DMS153 treated with DMSO at 0.1 percent for 48 hours (cell line): ENCODE results near the gene PIP4K2A.

ENCODE experiments used
- DNase-seq: peaks from one replicate; lab custom pipeline; 2025; ENCODE audit not compliant: unreplicated experiment; lab: John Stamatoyannopoulos, UW

PIP4K2A gene

DNA sequence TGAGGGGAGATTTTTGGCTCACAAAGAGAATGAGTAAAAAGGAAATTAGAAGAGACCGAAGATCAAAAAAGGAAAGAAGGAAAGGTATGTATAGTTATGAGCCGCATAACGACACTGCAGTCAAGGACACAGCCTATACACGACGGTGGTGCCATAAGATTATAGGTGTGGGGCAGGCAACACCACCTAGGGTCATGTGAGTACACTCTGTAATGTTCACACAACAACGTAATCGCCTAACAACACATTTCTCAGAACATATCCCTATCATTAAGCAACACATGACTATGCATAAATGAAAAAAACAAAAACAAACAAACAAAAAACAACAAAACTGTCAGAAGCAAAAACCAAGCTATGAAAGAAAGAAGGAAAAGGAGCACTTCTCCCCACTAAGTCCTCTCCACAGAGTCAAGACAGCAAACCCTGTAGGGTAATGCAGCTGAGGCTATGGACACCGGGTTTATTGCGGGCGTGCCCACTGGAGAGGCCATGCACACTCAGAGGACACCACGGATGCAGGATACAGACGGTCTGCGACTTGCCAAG, 45.1 kb downstream of the PIP4K2A start:
- DNase-seq = no peak

- no peak for DNase-seq
Measured at GRCh38 chr10:22667093-22667480, 47.3 kb downstream of the PIP4K2A start.

DNA sequence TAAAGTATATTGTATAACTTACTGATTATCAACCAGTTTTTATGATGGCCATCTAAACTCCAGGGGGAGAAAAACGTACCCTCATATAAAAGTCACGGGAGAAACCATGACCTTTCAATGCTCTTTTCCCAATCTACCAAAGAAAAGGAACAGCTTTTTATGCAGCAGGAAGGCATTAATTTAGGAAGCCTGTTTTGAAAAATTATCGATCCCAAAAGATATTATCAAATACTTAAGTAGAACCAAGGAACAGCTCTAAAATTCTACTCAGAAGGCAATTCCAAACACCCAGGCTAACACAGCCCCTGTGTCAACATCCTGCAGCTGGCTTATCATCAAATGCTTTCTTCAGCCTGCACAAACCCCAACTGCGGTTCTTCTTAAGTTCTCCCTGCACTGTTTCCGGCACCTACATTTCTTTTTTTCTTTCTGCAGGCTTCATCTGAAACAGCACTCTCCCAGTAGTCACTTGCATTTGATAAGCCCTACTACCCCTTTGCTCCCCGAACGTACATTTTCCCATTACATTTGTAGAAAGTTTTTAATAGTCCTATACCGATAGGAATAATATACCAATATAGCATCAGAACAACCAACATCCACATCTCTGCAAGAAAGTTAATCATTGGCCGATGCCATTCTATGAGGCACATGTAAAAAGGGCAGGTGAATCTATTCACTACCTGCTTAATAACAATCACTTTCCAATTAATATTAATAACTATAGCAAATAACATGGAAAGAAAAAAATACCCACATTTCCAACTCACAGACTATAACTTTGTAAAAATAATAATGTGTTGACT, 47.9 kb downstream of the PIP4K2A start:
- no peak for DNase-seq

DNA sequence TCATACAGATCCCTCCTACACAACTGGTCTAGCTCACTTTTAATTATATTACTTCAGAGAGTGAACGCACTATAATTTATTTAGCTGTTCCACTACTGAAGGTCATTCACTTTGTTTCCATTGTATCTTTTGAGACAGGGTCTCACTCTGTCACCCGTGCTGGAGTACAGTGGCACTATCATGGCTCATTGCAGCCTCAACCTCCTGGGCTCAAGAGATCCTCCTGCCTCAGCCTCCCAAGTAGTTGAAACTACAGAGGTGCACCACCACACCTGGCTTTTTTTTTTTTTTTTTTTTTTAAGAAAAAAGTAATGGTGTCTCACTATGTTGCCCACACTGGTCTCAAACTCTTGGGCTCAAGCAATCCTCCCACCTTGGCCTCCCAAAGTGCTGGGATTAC, 49.0 kb downstream of the PIP4K2A start:
- DNase-seq = no peak

DNA sequence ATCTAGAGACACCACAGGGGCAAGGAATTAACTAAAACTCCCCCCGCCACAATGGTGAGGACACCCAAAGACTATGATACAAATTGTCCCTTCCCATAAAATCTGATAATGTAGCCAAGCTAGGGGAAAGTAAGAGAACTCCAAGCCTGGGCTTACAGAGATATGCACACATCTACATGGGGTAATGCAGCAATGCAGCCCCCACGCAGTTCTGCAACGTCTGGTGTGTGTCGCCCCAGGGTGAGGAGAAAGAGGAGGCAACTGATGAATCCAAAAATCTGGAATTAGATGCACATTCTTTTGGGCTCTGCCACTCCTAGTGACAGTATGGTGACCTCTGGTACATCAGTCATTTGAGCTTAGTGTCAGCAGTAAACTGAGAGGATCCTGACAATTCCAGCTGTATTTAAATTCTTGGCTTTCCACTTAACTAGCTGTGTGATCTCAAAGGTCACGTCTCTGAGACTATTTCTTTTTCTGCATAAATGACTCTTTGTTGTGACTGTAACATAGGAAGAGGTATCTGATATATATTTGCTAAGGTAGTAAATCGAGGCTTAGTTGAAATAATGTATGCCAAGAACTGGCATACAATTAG, 51.5 kb downstream of the PIP4K2A start:
- no peak for DNase-seq

DNA sequence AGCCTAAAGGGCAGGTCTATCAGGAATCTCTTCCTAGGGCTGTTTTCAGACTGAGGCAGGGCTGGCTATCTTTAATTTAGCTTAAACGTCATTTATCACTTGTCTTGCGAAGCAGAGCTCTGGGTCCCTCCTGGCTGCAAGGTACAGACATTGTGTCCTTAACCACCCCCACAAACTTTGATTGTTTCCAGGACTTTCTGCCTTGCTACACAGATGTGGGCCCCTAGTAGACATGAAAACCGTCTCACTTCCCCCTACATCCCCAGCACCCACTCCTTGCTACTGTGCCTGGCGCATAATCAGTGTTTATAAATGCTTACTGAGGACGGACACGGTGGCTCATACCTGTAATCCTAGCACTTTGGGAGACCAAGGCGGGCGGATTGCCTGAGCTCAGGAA, 54.5 kb downstream of the PIP4K2A start:
- DNase-seq = no peak

GRCh38 chr10:22658745-22659410, 55.5 kb downstream of the PIP4K2A start:
- DNase-seq = no peak

DNA sequence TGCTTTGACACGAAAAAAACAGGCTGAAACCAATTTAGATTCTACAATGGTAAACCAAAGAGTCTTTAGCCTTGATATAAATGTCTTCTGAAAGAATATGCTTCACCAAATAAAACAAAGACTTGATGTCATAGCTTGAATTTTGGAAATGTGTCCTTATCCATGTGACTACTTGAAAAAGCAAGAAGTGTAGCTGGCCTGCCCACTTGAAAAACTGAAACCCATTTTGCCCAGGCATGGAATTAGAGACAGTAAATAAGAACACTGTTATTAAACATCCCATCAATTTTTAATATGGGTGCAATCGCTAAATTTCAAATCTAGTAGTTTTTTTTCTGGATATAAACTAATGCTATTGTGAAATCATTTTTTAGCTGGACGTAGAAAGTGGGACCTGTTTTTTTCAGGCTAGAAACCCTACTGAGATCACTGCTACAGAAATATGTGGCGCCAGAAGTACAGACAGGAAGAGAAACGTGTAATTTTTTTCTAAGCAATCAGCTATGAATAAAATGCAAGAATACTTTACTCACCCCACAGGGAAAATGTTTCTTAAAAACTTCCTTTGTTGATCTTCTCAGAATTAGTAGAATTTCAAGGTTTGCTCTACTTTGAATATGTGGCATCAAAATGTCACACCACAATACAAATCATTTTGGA, 56.7 kb downstream of the PIP4K2A start:
- no peak for DNase-seq

DNA sequence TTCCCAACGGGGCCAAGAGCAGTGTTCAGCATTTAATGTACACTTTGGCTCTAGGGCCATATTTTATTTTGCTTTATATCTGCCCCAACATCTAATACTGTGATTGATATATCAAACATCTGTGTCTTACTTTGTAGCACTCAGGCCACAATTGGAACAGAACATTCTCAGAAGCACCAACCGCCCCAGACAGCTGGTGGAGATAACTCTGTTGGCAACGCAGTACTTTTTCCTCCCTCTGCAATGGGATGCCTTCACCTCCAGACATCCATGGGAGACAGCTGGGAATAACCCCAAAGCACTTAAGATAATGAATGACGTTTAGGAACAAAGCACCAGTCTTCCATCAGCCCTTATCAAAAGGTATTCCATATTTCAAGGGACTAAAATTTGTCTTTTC, 57.4 kb downstream of the PIP4K2A start:
- no peak for DNase-seq

DNA sequence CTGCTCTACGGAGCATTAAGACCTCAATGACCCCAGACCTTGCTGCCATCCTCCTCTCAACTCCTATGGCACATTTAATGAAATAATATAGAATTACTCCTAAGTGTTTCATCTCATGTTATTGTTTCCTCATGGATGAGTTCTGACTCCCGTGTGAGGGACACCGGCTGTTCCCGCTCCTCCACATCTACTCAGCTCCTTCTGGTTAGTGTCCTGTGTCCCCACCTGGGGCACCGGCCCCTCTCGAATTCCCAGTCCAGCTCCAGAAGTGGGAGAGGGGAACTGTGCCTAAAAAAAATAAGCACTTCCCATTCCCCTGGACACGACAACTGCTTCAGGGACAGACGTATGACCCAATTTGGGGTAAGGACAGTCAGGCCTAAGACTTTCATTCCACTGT, 58.3 kb downstream of the PIP4K2A start:
- DNase-seq = no peak

GRCh38 chr10:22655312-22655981, 58.9 kb downstream of the PIP4K2A start:
- DNase-seq = no peak

GRCh38 chr10:22652988-22653481, 61.3 kb downstream of the PIP4K2A start:
- no peak for DNase-seq

DNA sequence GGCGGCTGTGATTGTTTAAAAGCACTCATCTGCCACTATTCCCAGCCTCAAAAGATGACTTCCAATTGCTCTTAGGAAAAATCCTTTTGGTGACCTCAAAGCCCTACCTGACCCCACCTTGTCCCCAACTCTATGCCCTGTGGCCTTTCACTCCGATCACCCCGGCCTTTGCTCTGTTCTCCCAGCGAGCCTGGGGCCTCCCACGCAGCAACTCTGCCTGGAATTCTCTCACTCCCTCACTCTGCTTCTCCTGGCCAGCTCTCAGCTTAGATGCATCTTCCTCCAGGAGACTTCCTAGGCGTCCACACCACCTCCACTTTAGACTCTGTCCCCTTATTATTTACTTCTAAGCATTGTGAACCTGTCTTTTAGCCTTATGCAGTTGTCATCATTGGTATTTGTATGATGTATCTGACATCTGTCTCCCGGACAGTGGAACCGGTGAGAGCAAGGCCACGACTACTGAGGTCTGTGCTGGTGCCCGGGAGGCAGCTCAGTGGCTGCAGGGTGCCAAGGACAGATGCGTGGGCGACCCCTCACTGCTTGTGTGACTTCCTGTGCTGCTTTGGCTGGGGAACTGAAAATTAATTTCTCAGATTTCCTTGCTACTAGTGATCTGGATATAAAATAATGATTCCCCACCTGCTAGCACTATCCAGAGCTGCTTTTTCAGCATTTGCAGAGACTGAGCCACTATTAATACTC, 63.0 kb downstream of the PIP4K2A start:
- no peak for DNase-seq

DNA sequence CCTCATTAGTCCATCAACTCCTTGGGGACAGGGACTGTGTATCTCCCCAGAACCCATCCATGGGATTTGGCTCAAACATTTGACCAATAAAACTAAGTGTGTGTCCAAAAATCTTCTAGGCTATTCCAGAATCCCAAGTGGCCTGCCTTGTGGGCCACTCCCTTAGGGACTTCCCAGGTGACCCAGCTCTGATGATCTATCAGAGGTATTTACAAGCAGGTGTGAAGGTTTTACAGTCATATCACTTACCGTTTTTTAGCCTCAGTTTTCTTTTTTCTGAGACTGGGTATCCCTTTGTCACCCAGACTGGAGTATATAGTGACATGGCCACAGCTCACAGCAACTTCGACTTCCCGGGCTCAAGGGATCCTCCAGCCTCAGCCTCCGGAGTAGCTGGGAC, 64.4 kb downstream of the PIP4K2A start:
- no peak for DNase-seq

- no peak for DNase-seq
Measured at GRCh38 chr10:22649390-22649841, 65.0 kb downstream of the PIP4K2A start.

DNA sequence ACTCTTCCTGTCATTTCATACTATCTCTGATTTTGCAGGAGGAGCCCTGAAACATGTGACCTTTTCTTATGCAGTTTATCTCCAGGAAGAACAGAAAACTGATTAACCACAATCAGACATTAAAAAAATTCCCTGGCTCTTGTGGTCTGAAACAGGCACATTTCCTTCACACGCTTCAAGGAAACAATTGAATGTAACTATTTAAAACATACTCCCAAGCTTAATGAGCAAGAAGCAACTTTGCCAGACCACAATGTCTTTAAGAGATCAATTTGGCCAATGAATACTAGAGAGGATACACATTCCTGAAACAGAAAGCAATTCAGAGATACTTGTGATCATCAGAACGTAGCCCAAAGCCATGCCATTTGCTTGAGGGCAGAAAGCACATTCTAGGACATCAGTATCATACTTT, 65.8 kb downstream of the PIP4K2A start:
- no peak for DNase-seq

DNA sequence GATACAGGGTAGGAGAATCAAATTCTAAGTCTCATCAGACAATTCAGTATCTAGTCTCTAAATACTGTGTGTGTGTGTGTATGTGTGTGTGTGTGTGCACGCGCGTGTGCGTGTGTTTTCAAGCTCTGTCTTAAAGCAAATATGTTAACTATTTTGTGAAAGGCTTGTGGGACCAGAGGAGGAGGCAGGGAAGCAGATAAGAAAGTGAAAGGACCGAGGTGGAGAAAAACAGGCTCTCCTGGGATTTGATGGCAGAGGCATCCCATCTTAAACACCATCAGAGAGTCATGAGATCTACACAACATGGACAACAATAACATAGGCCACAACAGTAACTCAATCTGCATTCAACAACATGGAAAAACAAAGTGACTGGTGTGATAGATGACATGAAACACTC, 67.1 kb downstream of the PIP4K2A start:
- no peak for DNase-seq

DNA sequence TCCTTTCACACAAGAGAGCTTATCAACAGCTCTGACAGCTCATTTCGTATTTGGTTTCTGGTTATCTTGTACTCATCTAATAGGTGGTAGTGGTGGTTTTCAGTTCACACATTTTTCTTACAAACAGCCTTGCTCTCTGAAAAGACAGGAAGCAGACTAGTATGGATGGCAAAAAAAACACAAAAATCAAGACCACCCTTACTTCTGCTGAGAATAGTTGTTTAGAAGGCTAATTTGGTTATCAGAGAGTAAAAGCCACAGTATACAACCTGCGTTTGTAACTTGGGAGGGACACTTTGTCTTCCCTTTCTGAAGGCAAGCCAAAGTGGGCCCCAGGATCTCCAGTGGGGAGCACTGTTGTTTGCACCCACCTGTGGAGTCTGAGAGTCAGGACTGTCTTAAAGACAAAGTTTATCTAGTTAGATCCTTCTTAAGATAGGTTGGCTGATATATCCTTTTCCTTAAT, 68.0 kb downstream of the PIP4K2A start:
- no peak for DNase-seq

DNA sequence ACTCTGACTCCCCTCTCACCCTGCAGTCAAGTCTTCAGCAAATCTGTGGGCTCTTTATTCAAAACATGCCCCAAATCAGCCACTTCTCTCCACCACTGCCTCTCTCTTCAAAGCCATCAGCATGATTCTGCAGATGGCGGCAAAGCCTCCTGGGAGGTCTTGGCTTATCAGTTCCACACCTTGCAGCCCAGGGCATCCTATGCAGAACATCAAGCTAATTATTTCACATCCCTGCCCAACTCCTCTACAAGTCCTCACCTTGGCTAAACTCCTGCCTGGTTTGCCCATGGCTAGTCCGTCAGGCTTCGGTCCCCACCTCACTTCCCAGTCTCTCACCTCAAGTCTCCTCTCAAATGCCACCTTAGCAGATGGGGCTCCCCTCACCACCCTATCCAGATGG, 70.2 kb downstream of the PIP4K2A start:
- no peak for DNase-seq

DNA sequence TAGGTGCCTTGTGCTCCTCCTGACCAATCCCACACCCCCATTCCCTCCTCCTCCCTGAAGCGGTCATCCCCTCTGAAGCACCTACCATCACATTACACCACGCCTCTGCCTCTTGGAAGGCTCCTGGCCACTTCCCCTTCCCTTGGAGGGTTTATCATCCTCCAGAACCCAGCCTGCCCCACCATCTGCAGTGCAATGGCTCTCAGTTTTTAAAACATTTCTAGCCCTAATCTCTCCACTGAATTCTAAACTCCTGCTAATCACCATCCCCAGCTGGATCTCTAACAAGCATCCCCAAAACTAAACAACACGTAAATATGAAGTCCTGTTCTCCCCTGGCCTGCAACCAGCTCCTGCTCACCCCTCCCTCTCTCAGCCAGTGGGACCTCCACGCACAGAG, 70.6 kb downstream of the PIP4K2A start:
- DNase-seq = no peak
